Thyroid gland (tissue), 4 donors: Measurements from ENCODE around the gene JAG1.

Source experiments
- POLR2A ChIP-seq, 2 donors: fragments of 450-650 bp; IDR thresholded peaks; one replicate each; pipeline ENCODE4 v1.6.1; 2017; ENCODE audit warnings: antibody characterized with exemption in 2 of 2, mild to moderate bottlenecking in 2 of 2, moderate library complexity in 1 of 2
- TF ChIP-seq, protein P1 (sequence below), 6 experiments: fragments of 200-600 bp in 3 of 6; fragments of 450-650 bp in 3 of 6; sonication (generic) in 3 of 6; IDR thresholded peaks; one replicate each; pipeline ENCODE4 v1.5.1; 2016 to 2019; ENCODE audit warnings: antibody characterized with exemption in 6 of 6, mild to moderate bottlenecking in 2 of 6, inconsistent platforms in 1 of 6, moderate library complexity in 1 of 6

DNA sequence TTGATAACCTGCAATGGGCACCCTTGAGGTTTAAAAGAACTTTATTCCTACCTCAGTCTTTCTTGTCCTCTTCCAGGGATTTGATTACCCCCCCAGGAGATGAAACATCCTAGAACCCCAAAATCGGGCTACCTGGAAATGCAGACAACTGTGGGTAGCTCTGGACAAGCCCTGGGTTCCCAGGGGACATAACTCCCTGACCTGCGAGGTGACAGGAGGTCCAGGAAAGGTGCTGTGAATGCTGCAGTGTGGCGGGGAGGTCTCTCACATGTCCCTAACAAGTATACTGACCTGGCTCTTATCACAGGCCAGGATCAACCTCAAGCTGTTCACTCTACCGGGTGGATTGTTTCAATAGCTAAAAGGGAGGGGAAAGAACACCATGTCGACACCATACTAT lies 11.6 kb downstream of the JAG1 start:
- TF ChIP-seq, protein P1, sequence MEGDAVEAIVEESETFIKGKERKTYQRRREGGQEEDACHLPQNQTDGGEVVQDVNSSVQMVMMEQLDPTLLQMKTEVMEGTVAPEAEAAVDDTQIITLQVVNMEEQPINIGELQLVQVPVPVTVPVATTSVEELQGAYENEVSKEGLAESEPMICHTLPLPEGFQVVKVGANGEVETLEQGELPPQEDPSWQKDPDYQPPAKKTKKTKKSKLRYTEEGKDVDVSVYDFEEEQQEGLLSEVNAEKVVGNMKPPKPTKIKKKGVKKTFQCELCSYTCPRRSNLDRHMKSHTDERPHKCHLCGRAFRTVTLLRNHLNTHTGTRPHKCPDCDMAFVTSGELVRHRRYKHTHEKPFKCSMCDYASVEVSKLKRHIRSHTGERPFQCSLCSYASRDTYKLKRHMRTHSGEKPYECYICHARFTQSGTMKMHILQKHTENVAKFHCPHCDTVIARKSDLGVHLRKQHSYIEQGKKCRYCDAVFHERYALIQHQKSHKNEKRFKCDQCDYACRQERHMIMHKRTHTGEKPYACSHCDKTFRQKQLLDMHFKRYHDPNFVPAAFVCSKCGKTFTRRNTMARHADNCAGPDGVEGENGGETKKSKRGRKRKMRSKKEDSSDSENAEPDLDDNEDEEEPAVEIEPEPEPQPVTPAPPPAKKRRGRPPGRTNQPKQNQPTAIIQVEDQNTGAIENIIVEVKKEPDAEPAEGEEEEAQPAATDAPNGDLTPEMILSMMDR (IDR thresholded peaks at IDR 0.05): no peak
- TF ChIP-seq POLR2A (IDR thresholded peaks at IDR 0.05): no peak
